ENCODE data around the gene ANKRD44. TPM values are rescaled to one million over a fixed set of nuclear protein-coding genes. Genes with fewer than 3 reads are reported as not detected.

ANKRD44 gene
- total RNA-seq, 1 donor from 2014 or later: 11.2 TPM

DNA sequence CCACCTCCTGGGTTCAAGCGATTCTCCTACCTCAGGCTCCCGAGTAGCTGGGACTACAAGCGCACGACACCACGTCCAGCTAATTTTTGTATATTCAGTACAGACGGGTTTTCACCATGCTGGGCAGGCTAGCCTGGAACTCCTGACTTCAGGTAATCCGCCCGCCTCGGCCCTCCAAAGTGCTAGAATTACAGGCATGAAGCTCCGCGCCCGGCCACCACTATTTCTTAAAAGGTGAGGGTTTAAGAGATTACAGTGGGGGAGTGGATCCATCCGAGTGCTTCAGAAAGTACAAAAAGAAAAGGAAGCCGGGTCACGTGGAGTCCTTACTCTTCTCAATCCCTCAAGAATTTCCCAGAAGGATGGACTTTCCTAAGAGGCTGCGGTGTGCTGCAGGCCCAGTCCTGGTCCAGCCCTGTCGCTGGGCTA, 146.9 kb downstream of the ANKRD44 start:
- H3K27me3 Mint-ChIP-seq (ENCODE audit: low read depth): no peaks in the 10 kb centered on the region
- TF ChIP-seq, protein P1, sequence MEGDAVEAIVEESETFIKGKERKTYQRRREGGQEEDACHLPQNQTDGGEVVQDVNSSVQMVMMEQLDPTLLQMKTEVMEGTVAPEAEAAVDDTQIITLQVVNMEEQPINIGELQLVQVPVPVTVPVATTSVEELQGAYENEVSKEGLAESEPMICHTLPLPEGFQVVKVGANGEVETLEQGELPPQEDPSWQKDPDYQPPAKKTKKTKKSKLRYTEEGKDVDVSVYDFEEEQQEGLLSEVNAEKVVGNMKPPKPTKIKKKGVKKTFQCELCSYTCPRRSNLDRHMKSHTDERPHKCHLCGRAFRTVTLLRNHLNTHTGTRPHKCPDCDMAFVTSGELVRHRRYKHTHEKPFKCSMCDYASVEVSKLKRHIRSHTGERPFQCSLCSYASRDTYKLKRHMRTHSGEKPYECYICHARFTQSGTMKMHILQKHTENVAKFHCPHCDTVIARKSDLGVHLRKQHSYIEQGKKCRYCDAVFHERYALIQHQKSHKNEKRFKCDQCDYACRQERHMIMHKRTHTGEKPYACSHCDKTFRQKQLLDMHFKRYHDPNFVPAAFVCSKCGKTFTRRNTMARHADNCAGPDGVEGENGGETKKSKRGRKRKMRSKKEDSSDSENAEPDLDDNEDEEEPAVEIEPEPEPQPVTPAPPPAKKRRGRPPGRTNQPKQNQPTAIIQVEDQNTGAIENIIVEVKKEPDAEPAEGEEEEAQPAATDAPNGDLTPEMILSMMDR (conservative IDR thresholded peaks at IDR 0.05): no peak
- H3K27ac Mint-ChIP-seq (ENCODE audit: unreplicated experiment): no peak overlapping the region

DNA sequence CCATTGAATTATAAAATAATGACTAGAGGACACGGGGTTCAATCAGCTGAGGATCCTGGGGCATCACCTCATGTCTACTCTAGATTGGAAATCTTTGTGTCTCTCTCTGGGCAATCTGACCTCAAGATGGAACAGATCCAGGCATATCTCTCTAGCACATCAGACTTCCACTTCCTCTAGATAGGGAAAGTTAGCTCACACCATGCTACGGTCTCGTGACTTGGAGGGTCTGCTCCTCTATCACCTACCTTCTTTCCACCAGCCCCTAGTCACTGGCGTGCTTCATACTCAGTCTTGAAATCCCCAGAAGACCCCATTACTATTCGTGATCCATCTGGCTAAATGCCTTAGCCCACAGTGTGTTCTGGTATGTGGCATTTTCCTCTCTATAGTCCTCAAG, 148.8 kb downstream of the ANKRD44 start:
- Mint-ChIP-seq H3K27ac (ENCODE audit: unreplicated experiment) (no peak overlapping the region), H3K4me1 (peaks cover 25% of the 10 kb centered on the region), H3K9me3 (peaks cover 5% of the 10 kb centered on the region), H3K27me3 (ENCODE audit: low read depth) (no peaks in the 10 kb centered on the region), H3K4me3 (no peak overlapping the region), H3K36me3 (ENCODE audit: low read depth) (no peaks in the 10 kb centered on the region)
- no peak for DNase-seq (ENCODE audit: low read depth, low spot score)
- TF ChIP-seq, protein P1 (conservative IDR thresholded peaks at IDR 0.05): no peak

More for the DNA sequence above, 146.9 kb downstream of the ANKRD44 start:
- DNase-seq (ENCODE audit: low read depth, low spot score): no peak
- Mint-ChIP-seq H3K4me3 (no peak overlapping the region), H3K36me3 (ENCODE audit: low read depth) (no peaks in the 10 kb centered on the region), H3K4me1 (peaks cover 21% of the 10 kb centered on the region), H3K9me3 (peaks cover 5% of the 10 kb centered on the region)

DNA sequence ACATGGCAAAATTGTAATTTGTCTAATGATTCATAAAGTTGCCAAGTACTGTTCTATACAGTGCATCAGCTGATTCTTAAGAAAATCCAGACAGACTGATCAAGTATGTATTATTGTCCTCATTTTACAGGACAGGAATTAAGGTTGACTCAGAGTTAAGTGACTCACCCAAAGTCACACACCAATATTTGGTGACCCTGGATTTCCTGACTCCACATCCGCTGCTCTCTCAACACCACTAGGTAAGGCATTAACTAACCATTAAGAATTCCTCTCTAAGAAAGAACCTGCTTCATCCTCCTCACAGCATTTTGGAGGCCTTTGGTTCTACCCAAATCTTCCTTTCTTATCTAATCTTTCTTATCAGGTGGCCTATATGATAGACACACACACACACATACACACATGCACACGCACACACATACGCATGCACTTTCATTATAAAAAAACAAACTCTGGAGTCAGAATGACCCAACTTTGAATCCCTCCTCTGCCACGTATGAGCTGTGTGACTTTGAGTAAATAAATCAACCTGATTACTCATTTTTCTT, 150.8 kb downstream of the ANKRD44 start:
- no peak for DNase-seq (ENCODE audit: low read depth, low spot score)
- H3K9me3 Mint-ChIP-seq: peaks cover 5% of the 10 kb centered on the region
- H3K36me3 Mint-ChIP-seq (ENCODE audit: low read depth): no peaks in the 10 kb centered on the region
- no peaks in the 10 kb centered on the region for H3K27me3 Mint-ChIP-seq (ENCODE audit: low read depth)
- H3K4me1 Mint-ChIP-seq: peaks cover 19% of the 10 kb centered on the region
- H3K27ac Mint-ChIP-seq (ENCODE audit: unreplicated experiment): no peak overlapping the region
- TF ChIP-seq, protein P1 (conservative IDR thresholded peaks at IDR 0.05): no peak
- H3K4me3 Mint-ChIP-seq: no peak overlapping the region

DNA sequence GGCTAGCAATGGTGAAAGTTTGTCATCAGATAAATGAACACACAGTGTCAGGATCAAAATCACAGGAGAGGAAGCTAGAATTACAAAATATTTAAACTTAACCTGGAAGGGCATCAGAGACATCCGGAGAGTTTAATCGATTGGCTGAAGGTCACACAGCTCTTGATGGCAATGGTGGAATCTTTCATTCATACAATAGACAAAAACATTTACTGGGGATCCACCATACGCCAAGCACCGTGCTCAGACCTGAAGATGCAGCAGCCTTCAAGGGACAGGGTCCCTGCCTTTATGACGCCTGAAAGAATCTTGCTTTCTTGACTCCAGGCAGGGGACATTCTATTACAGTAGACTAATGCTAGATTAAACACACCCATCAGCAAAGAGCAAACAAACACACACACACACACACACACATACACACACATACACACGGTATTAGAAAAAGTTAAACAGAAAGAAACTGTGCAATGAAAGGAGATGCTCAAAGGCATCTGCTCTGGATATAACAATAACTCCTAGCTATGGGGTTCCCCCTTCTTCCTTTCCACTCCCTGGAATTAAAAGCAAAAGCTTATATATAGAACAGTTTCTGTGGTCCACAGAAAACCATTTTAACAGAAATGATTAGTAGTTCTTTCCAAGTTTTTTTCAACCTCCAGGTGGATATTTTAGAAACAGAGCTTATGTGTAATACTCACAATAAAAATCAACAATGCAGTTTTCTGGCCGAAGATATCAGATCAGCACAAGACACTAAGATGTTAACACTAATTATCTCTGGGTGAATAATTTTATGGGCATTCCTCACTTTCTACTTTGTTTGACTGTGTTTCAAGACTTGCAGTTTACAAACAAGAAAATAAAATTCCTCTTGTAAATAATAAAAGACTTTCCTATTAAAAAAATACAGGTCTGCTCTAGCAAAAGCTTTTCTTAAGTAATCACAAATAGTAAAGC, 151.7 kb downstream of the ANKRD44 start:
- Mint-ChIP-seq H3K27me3 (ENCODE audit: low read depth) (no peaks in the 10 kb centered on the region), H3K9me3 (peaks cover 5% of the 10 kb centered on the region), H3K27ac (ENCODE audit: unreplicated experiment) (no peak overlapping the region), H3K36me3 (ENCODE audit: low read depth) (no peaks in the 10 kb centered on the region), H3K4me1 (peaks cover 17% of the 10 kb centered on the region), H3K4me3 (no peak overlapping the region)
- TF ChIP-seq, protein P1 (conservative IDR thresholded peaks at IDR 0.05): no peak
- DNase-seq (ENCODE audit: low read depth, low spot score): no peak

DNA sequence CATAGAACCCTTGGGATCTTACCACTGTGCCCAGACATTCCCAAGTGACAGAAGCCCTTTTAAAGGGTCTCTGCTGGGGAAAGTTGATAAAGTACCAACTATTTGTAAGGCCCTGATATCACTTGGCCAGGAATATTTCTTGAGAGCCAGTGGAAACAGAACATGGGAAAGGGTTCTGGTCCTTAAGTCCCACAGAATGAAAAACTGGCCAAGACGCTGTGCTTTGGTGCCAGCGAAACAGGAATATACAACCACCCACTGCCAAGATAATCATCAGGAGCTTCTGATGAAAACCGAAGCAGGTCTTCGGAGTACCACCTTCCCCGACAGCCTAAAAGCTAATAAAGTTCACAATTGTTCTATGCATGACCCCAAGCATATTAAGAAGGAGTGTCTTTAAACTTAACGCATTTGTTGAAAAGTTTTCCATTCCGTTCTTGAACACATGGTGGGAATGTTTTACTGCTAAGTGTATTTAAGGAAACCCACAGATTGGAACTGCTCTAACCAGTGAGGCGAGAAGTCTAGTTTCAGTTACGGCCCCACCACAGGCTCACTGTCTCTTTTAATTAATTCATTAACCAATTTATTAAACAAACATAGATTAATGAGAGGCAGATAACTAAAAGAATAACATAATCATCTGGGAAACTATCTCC, 152.6 kb downstream of the ANKRD44 start:
- TF ChIP-seq, protein P1 (conservative IDR thresholded peaks at IDR 0.05): no peak
- Mint-ChIP-seq H3K27ac (ENCODE audit: unreplicated experiment) (no peak overlapping the region), H3K4me3 (no peak overlapping the region), H3K27me3 (ENCODE audit: low read depth) (no peaks in the 10 kb centered on the region), H3K9me3 (peaks cover 5% of the 10 kb centered on the region), H3K36me3 (ENCODE audit: low read depth) (no peaks in the 10 kb centered on the region), H3K4me1 (peaks cover 17% of the 10 kb centered on the region)
- no peak for DNase-seq (ENCODE audit: low read depth, low spot score)

Measured in neural crest cell (in vitro differentiated cells).